Camera-type eye (tissue), 1 donor: ENCODE measurements around the gene STAG1. TPM values are rescaled to one million over a fixed set of nuclear protein-coding genes. Genes with fewer than 3 reads are reported as not detected.

ENCODE experiments used
- total RNA-seq: library from RNA; depleted of rRNA; stranded (reverse); fragments of >200 nt; gene quantifications from one replicate; pipeline ENCODE4 v1.2.3, GENCODE V29; 2014

The STAG1 gene
- 121 TPM for total RNA-seq

DNA sequence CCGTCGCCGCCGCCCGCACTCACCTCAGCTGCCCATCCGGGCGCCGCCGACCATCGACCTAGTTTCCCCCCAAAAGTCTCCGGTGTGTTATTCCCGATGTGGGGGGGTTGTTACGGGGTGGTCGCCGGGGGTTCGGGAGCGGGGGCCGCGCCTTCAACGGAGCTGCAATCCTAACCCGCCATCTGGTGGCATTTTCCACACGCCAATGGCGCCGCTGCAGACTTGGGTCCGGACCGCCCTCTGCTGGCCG lies at the start of gene STAG1:
STAG1 (minus strand) TSS at position 207 of the 250 bp plus-strand sequence. CDS start 121,480 bp downstream, outside the sequence.

Other genes with a start within 250 kb of the STAG1 start
- gene SLC35G2, start 66.7 kb upstream of the STAG1 start, total RNA-seq = 13.6 TPM
- 53.5 TPM for gene NCK1, start 109.8 kb upstream of the STAG1 start, total RNA-seq
- 0.38 TPM for gene IL20RB, start 205.6 kb upstream of the STAG1 start, total RNA-seq